Tibial nerve (tissue), 4 donors: Measurements from ENCODE around the gene STIM1. TPM values are rescaled to one million over a fixed set of nuclear protein-coding genes. Genes with fewer than 3 reads are reported as not detected.

Experiments used
- DNase-seq, 2 donors: peaks; one replicate each; pipeline ENCODE4 v3.0.0-alpha.2; 2019; ENCODE audit warnings: low spot score in 2 of 2
- H3K27ac ChIP-seq, 4 donors: fragments of 200-600 bp; sonication (generic) in 3 of 4; one replicate each; pipeline ENCODE4 v1.5.1; 2017 to 2019; ENCODE audit warnings: mild to moderate bottlenecking in 1 of 4
- H3K27me3 ChIP-seq, 2 donors: fragments of 200-600 bp; sonication (generic) in 1 of 2; one replicate each; pipeline versions ENCODE4 v1.5.1 to v1.6.0; 2017 to 2019
- H3K36me3 ChIP-seq, 3 donors: fragments of 200-600 bp; sonication (generic); one replicate each; pipeline ENCODE4 v1.5.1; 2018 to 2019
- H3K4me1 ChIP-seq, 4 donors: fragments of 200-600 bp; sonication (generic) in 3 of 4; one replicate each; pipeline ENCODE4 v1.5.1; 2017 to 2019
- H3K4me3 ChIP-seq, 4 donors: fragments of 200-600 bp; sonication (generic) in 3 of 4; one replicate each; pipeline ENCODE4 v1.5.1; 2017 to 2019; ENCODE audit warnings: mild to moderate bottlenecking in 1 of 4, moderate library complexity in 1 of 4
- H3K9me3 ChIP-seq, 4 donors: fragments of 200-600 bp; sonication (generic) in 3 of 4; one replicate each; pipeline ENCODE4 v1.5.1; 2017 to 2019
- CTCF ChIP-seq, 5 experiments: fragments of 200-600 bp in 3 of 5; fragments of 450-650 bp in 2 of 5; sonication (generic) in 3 of 5; IDR thresholded peaks; one replicate each; pipeline ENCODE4 v1.5.1; 2016 to 2019; ENCODE audit warnings: antibody characterized with exemption in 5 of 5, mild to moderate bottlenecking in 3 of 5, moderate library complexity in 2 of 5
- EP300 ChIP-seq, 2 donors: sonication (generic); formaldehyde crosslinking; IDR thresholded peaks; one replicate each; pipeline ENCODE4 v1.6.1; 2017; ENCODE audit warnings: antibody characterized with exemption in 2 of 2, mild to moderate bottlenecking in 1 of 2
- POLR2A ChIP-seq, 2 donors: fragments of 450-650 bp; IDR thresholded peaks; one replicate each; pipeline ENCODE4 v1.6.1; 2017; ENCODE audit warnings: antibody characterized with exemption in 2 of 2, mild to moderate bottlenecking in 2 of 2, moderate library complexity in 2 of 2
- WGBS, 2 donors: methylation state at CpG; one replicate each; pipeline ENCODE4 v1.1.5; 2018; 5-methylcytosine and 5-hydroxymethylcytosine counted together
- total RNA-seq, 4 donors: library from RNA; depleted of rRNA; stranded (reverse); fragments of >200 nt; gene quantifications; one replicate each; pipeline ENCODE4 v1.1.0, GENCODE V29; 2016

STIM1 gene
- total RNA-seq, 4 donors from 2014 or later, result 51.3 to 70.1 (median 59.8) TPM

- 92% methylated on average over 5 of the region's 5 CpGs for WGBS, 2 donors
- H3K9me3 ChIP-seq, result no peaks in the 10 kb centered on the region
- H3K4me3 ChIP-seq, result no peak overlapping the region
- H3K27me3 ChIP-seq, result no peaks in the 10 kb centered on the region
- H3K4me1 ChIP-seq, result no peaks in the 10 kb centered on the region
- peaks cover 0 to 74% (median 26%) of the 10 kb centered on the region in 3 donors for H3K36me3 ChIP-seq
- TF ChIP-seq EP300 (IDR thresholded peaks at IDR 0.05) (no peak), POLR2A (IDR thresholded peaks at IDR 0.05) (no peak), CTCF (IDR thresholded peaks at IDR 0.05) (no peak)
- H3K27ac ChIP-seq, result no peak overlapping the region
- no peak for DNase-seq
Observed at GRCh38 chr11:4087551-4087950, 232.1 kb downstream of the STIM1 start.

- H3K27ac ChIP-seq, result no peak overlapping the region
- WGBS, 2 donors, result 81 to 92% methylated on average over 2 of the region's 2 CpGs
Observed at GRCh38 chr11:4090258-4090657, 234.8 kb downstream of the STIM1 start.

GRCh38 chr11:4092026-4092425, 236.6 kb downstream of the STIM1 start:
- Histone ChIP-seq H3K27me3 (no peaks in the 10 kb centered on the region), H3K4me1 (peaks cover 0 to 25% (median 2%) of the 10 kb centered on the region in 4 donors), H3K27ac (no peak overlapping the region), H3K36me3 (peaks cover 0 to 39% (median 12%) of the 10 kb centered on the region in 3 donors), H3K4me3 (no peak overlapping the region), H3K9me3 (no peaks in the 10 kb centered on the region)
- TF ChIP-seq POLR2A (IDR thresholded peaks at IDR 0.05), result no peak
- no peak for TF ChIP-seq CTCF (IDR thresholded peaks at IDR 0.05)
- TF ChIP-seq EP300 (IDR thresholded peaks at IDR 0.05), result no peak
- DNase-seq, result no peak
- WGBS, 2 donors, result 17 to 41% methylated on average over 2 of the region's 2 CpGs

More at GRCh38 chr11:4090258-4090657, 234.8 kb downstream of the STIM1 start:
- Histone ChIP-seq H3K36me3 (peaks cover 0 to 50% (median 23%) of the 10 kb centered on the region in 3 donors), H3K9me3 (no peaks in the 10 kb centered on the region), H3K4me1 (peaks cover 0 to 9% (median under 1%) of the 10 kb centered on the region in 4 donors), H3K4me3 (no peak overlapping the region), H3K27me3 (no peaks in the 10 kb centered on the region)
- DNase-seq, result no peak
- no peak for TF ChIP-seq EP300 (IDR thresholded peaks at IDR 0.05)
- no peak for TF ChIP-seq CTCF (IDR thresholded peaks at IDR 0.05)
- TF ChIP-seq POLR2A (IDR thresholded peaks at IDR 0.05), result no peak

GRCh38 chr11:4093519-4094347, 238.3 kb downstream of the STIM1 start:
- H3K4me3 ChIP-seq, result peak overlapping the region; percentile 56 to 74 (median 70)
- no peaks in the 10 kb centered on the region for H3K27me3 ChIP-seq
- peaks cover 0 to 40% (median 2%) of the 10 kb centered on the region in 4 donors for H3K4me1 ChIP-seq
- TF ChIP-seq POLR2A (IDR thresholded peaks at IDR 0.05) (no peak), CTCF (IDR thresholded peaks at IDR 0.05) (no peak), EP300 (IDR thresholded peaks at IDR 0.05) (no peak)
- no peak for DNase-seq
- no peaks in the 10 kb centered on the region for H3K9me3 ChIP-seq
- H3K27ac ChIP-seq, result peak overlapping the region; percentile 87 to 95 (median 92)
- H3K36me3 ChIP-seq, result peaks cover 0 to 22% (median 6%) of the 10 kb centered on the region in 3 donors
- WGBS, 2 donors, result 70 to 72% methylated on average over 25 of the region's 25 CpGs
